Glutamatergic neuron (in vitro differentiated cells): Measurements from ENCODE around the gene CNIH4. TPM values are rescaled to one million over a fixed set of nuclear protein-coding genes. Genes with fewer than 3 reads are reported as not detected.
"Not testable (repeated sequence)": the region's sequence is repeated elsewhere in the genome, so short reads cannot be mapped to it uniquely, and the experiment has no call there.

Experiments used
- DNase-seq: peaks from one replicate; pipeline ENCODE4 v3.0.0; 2022
- H3K27ac Mint-ChIP-seq: one replicate; pipeline ENCODE4 v1.8.0; 2020; ENCODE audit warnings: mild to moderate bottlenecking, mixed read lengths, inconsistent platforms; ENCODE audit not compliant: unreplicated experiment
- H3K27me3 Mint-ChIP-seq: one replicate; pipeline ENCODE4 v1.8.0; 2020; ENCODE audit warnings: mild to moderate bottlenecking, moderate library complexity, mixed read lengths, inconsistent platforms; ENCODE audit not compliant: unreplicated experiment
- H3K36me3 Mint-ChIP-seq: one replicate; pipeline ENCODE4 v1.8.0; 2020; ENCODE audit warnings: mild to moderate bottlenecking, mixed read lengths, inconsistent platforms; ENCODE audit not compliant: unreplicated experiment
- H3K4me1 Mint-ChIP-seq: one replicate; pipeline ENCODE4 v1.8.0; 2020; ENCODE audit warnings: mild to moderate bottlenecking, low read depth, mixed read lengths, inconsistent platforms; ENCODE audit not compliant: unreplicated experiment
- H3K4me3 Mint-ChIP-seq: one replicate; pipeline ENCODE4 v1.8.0; 2020; ENCODE audit warnings: mild to moderate bottlenecking, mixed read lengths, inconsistent platforms; ENCODE audit not compliant: unreplicated experiment
- H3K9me3 Mint-ChIP-seq: one replicate; pipeline ENCODE4 v1.8.0; 2020; ENCODE audit warnings: mild to moderate bottlenecking, moderate library complexity, mixed read lengths, inconsistent platforms; ENCODE audit not compliant: unreplicated experiment
- CTCF ChIP-seq: fragments of 200-600 bp; sonication (generic); IDR thresholded peaks from one replicate; pipeline ENCODE4 v1.5.0; 2021; ENCODE audit not compliant: partially characterized antibody, unreplicated experiment
- microRNA-seq: library from miRNA; unstranded; fragments of <30 nt; microRNA quantifications from one replicate; pipeline ENCODE4, GENCODE V29; 2020; ENCODE audit not compliant: unreplicated experiment
- total RNA-seq: library from RNA; stranded (reverse); fragmentation: NEBNext Ultra II Directional; extraction: Animal tissue kit (Norgen Biotek cat#: 25700); gene quantifications from one replicate; pipeline ENCODE4 v1.2.1, GENCODE V29; 2021; ENCODE audit not compliant: unreplicated experiment

CNIH4 gene
- total RNA-seq, 1 donor from 2014 or later = 85.5 TPM

- Mint-ChIP-seq H3K4me1 (no peaks in the 10 kb centered on the region), H3K27me3 (no peaks in the 10 kb centered on the region), H3K4me3 (no peak overlapping the region), H3K36me3 (no peaks in the 10 kb centered on the region), H3K27ac (no peak overlapping the region), H3K9me3 (no peaks in the 10 kb centered on the region)
- DNase-seq = no peak
- no peak for TF ChIP-seq CTCF
Observed at GRCh38 chr1:224411766-224412165, 55.1 kb downstream of the CNIH4 start.

- Mint-ChIP-seq H3K27me3 (peaks cover 1% of the 10 kb centered on the region), H3K27ac (no peak overlapping the region), H3K4me1 (no peaks in the 10 kb centered on the region), H3K9me3 (no peaks in the 10 kb centered on the region), H3K4me3 (no peak overlapping the region), H3K36me3 (peaks cover 4% of the 10 kb centered on the region)
- TF ChIP-seq CTCF = no peak
- DNase-seq = no peak
Observed at GRCh38 chr1:224420106-224420505, 63.4 kb downstream of the CNIH4 start.

- Mint-ChIP-seq H3K9me3 (no peaks in the 10 kb centered on the region), H3K4me1 (peaks cover 2% of the 10 kb centered on the region), H3K27me3 (peaks cover 3% of the 10 kb centered on the region), H3K27ac (no peak overlapping the region), H3K4me3 (no peak overlapping the region), H3K36me3 (peaks cover 4% of the 10 kb centered on the region)
- TF ChIP-seq CTCF = no peak
- DNase-seq = no peak
Observed at GRCh38 chr1:224425279-224425884, 68.7 kb downstream of the CNIH4 start.

GRCh38 chr1:224426869-224427268 is 70.2 kb downstream of the CNIH4 start:
- H3K9me3 Mint-ChIP-seq, H3K27me3 Mint-ChIP-seq, DNase-seq, H3K36me3 Mint-ChIP-seq, H3K4me1 Mint-ChIP-seq, H3K27ac Mint-ChIP-seq, H3K4me3 Mint-ChIP-seq: not testable (repeated sequence)

GRCh38 chr1:224427346-224427745 is 70.7 kb downstream of the CNIH4 start:
- no peaks in the 10 kb centered on the region for H3K36me3 Mint-ChIP-seq

GRCh38 chr1:224428713-224429112 is 72.0 kb downstream of the CNIH4 start:
- not testable (repeated sequence) for DNase-seq, H3K9me3 Mint-ChIP-seq, H3K36me3 Mint-ChIP-seq, H3K4me1 Mint-ChIP-seq, H3K4me3 Mint-ChIP-seq, H3K27ac Mint-ChIP-seq, H3K27me3 Mint-ChIP-seq

More at GRCh38 chr1:224427346-224427745, 70.7 kb downstream of the CNIH4 start:
- H3K27ac Mint-ChIP-seq = peak overlapping the region; percentile 49
- no peak for TF ChIP-seq CTCF
- no peak overlapping the region for H3K4me3 Mint-ChIP-seq
- H3K27me3 Mint-ChIP-seq = peaks cover 4% of the 10 kb centered on the region
- H3K4me1 Mint-ChIP-seq = peaks cover 10% of the 10 kb centered on the region
- no peaks in the 10 kb centered on the region for H3K9me3 Mint-ChIP-seq
- DNase-seq = no peak

Small RNAs within 50 kb of the gene (microRNA-seq; reads per million reads assigned to microRNA genes)
- gene MIR4742 = 9.2 reads per million, percentile 46 among the genes with 10 or more reads in this experiment

Other genes starting within 250 kb of the CNIH4 start
- 29.4 TPM for gene FBXO28, start 242.8 kb upstream of the CNIH4 start, total RNA-seq
- 60.0 TPM for gene DEGS1, start 173.6 kb upstream of the CNIH4 start, total RNA-seq
- gene NVL, start 26.7 kb upstream of the CNIH4 start, total RNA-seq = 36.9 TPM
- 110 TPM for gene WDR26, start 77.9 kb downstream of the CNIH4 start, total RNA-seq